Gastroesophageal sphincter (tissue), 4 donors: ENCODE results near the gene NFASC. TPM values are rescaled to one million over a fixed set of nuclear protein-coding genes. Genes with fewer than 3 reads are reported as not detected.

Experiments used
- ATAC-seq: fragments of 150-250 bp; one replicate; pipeline ENCODE4 v1.9.1; 2016; ENCODE audit warnings: mild to moderate bottlenecking, moderate library complexity
- H3K27ac ChIP-seq, 4 donors: fragments of 200-600 bp; sonication (generic) in 3 of 4; 1 replicate in 3 of 4; 2 replicates in 1 of 4; pipeline ENCODE4 v1.5.1; 2016 to 2019
- H3K27me3 ChIP-seq: fragments of 200-600 bp; sonication (generic); one replicate; pipeline ENCODE4 v1.5.1; 2019
- H3K36me3 ChIP-seq, 2 donors: fragments of 200-600 bp; sonication (generic); one replicate each; pipeline ENCODE4 v1.5.1; 2019; ENCODE audit warnings: control low read depth in 1 of 2
- H3K4me1 ChIP-seq, 3 donors: fragments of 200-600 bp; sonication (generic); 1 replicate in 2 of 3; 2 replicates in 1 of 3; pipeline ENCODE4 v1.5.1; 2016 to 2019; ENCODE audit warnings: control low read depth in 2 of 3
- H3K4me3 ChIP-seq, 2 donors: fragments of 200-600 bp; sonication (generic); one replicate each; pipeline ENCODE4 v1.5.1; 2019; ENCODE audit warnings: mild to moderate bottlenecking in 1 of 2, moderate library complexity in 1 of 2
- H3K9me3 ChIP-seq, 3 donors: fragments of 200-600 bp; sonication (generic); one replicate each; pipeline ENCODE4 v1.5.1; 2017 to 2019; ENCODE audit warnings: control low read depth in 2 of 3
- CTCF ChIP-seq, 4 experiments: fragments of 200-600 bp in 2 of 4; fragments of 450-650 bp in 2 of 4; sonication (generic) in 1 of 4; IDR thresholded peaks; one replicate each; pipeline ENCODE4 v1.5.1; 2017 to 2019; ENCODE audit warnings: antibody characterized with exemption in 4 of 4, mild to moderate bottlenecking in 2 of 4, moderate library complexity in 2 of 4
- EP300 ChIP-seq: sonication (generic); formaldehyde crosslinking; IDR thresholded peaks from one replicate; pipeline ENCODE4 v1.6.1; 2017; ENCODE audit warnings: antibody characterized with exemption, mild to moderate bottlenecking
- POLR2A ChIP-seq, 2 donors: fragments of 450-650 bp; IDR thresholded peaks; one replicate each; pipeline ENCODE4 v1.6.1; 2017; ENCODE audit warnings: antibody characterized with exemption in 2 of 2, mild to moderate bottlenecking in 2 of 2, moderate library complexity in 1 of 2
- POLR2AphosphoS5 ChIP-seq: sonication (generic); formaldehyde crosslinking; IDR thresholded peaks from one replicate; pipeline ENCODE4 v1.6.1; 2017; ENCODE audit warnings: antibody characterized with exemption
- WGBS, 2 donors: methylation state at CpG; one replicate each; pipeline ENCODE4 v1.1.5; 2018; ENCODE audit warnings: low coverage in 1 of 2; 5-methylcytosine and 5-hydroxymethylcytosine counted together
- total RNA-seq, 4 donors: library from RNA; depleted of rRNA; stranded (reverse); fragments of >200 nt; gene quantifications; one replicate each; pipeline ENCODE4 v1.1.0, GENCODE V29; 2016

NFASC gene
- 100 to 1,000 TPM in 1 of 4 donors, 10 to 100 TPM in 3; 39.0 to 121 (median 54.5) TPM for total RNA-seq

GRCh38 chr1:204870160-204870912 is at the start of gene NFASC:
Gene NFASC, plus strand, starts transcription at chr1:204870862. Its CDS starts 73,454 bp downstream, at chr1:204944316.
- peaks cover 0 to 90% (median 42%) of the 10 kb centered on the region in 3 donors for H3K4me1 ChIP-seq
- peak within 1 kb of the TSS in 3 of 4 donors; percentile 53 to 70 (median 69) for H3K27ac ChIP-seq
- WGBS, 2 donors = 86 to 94% methylated on average over 4 to 14 of the region's 19 CpGs
- H3K27me3 ChIP-seq = no peaks in the 10 kb centered on the region
- no peak for ATAC-seq
- no peaks in the 10 kb centered on the region for H3K9me3 ChIP-seq
- no peaks in the 10 kb centered on the region for H3K36me3 ChIP-seq
- no peak within 1 kb of the TSS for H3K4me3 ChIP-seq
- TF ChIP-seq EP300 (no peak), POLR2A (IDR thresholded peaks at IDR 0.05) (no peak), POLR2AphosphoS5 (no peak), CTCF (IDR thresholded peaks at IDR 0.05) (no peak)

- Histone ChIP-seq H3K9me3 (no peaks in the 10 kb centered on the region), H3K27me3 (no peaks in the 10 kb centered on the region), H3K4me1 (peaks cover 7 to 45% (median 22%) of the 10 kb centered on the region in 3 donors), H3K36me3 (no peaks in the 10 kb centered on the region), H3K4me3 (no peak overlapping the region), H3K27ac (peak overlapping the region; percentile 60 to 90 (median 80))
- WGBS, 2 donors = 7% methylated on average over 5 of the region's 5 CpGs
- ATAC-seq = peak; percentile 32
- no peak for TF ChIP-seq CTCF (IDR thresholded peaks at IDR 0.05)
- TF ChIP-seq POLR2A (IDR thresholded peaks at IDR 0.05) = no peak
- no peak for TF ChIP-seq EP300
- peak; percentile 14 for TF ChIP-seq POLR2AphosphoS5
These were observed 49.2 kb upstream of the NFASC start for GRCh38 chr1:204821476-204821875.

- Histone ChIP-seq H3K9me3 (no peaks in the 10 kb centered on the region), H3K27me3 (no peaks in the 10 kb centered on the region), H3K27ac (peak overlapping the region; percentile 60 to 90 (median 80)), H3K4me3 (no peak overlapping the region), H3K4me1 (peaks cover 7 to 45% (median 22%) of the 10 kb centered on the region in 3 donors), H3K36me3 (no peaks in the 10 kb centered on the region)
- no peak for ATAC-seq
- 53 to 67% methylated on average over 4 of the region's 4 CpGs for WGBS, 2 donors
- TF ChIP-seq POLR2A (IDR thresholded peaks at IDR 0.05) = no peak
- TF ChIP-seq CTCF (IDR thresholded peaks at IDR 0.05) = peak in 1 of 4 experiments; percentile 10
- no peak for TF ChIP-seq EP300
- TF ChIP-seq POLR2AphosphoS5 = no peak
These were observed 48.7 kb upstream of the NFASC start for GRCh38 chr1:204821924-204822323.

- TF ChIP-seq POLR2AphosphoS5 (no peak), CTCF (IDR thresholded peaks at IDR 0.05) (peak in 1 of 4 experiments; percentile 21), EP300 (no peak), POLR2A (IDR thresholded peaks at IDR 0.05) (no peak)
- Histone ChIP-seq H3K27ac (peak overlapping the region in 1 of 4 donors; percentile 94), H3K4me1 (peaks cover 2 to 55% (median 18%) of the 10 kb centered on the region in 3 donors), H3K27me3 (no peaks in the 10 kb centered on the region), H3K4me3 (no peak overlapping the region), H3K36me3 (no peaks in the 10 kb centered on the region), H3K9me3 (no peaks in the 10 kb centered on the region)
- 0 to 63% methylated on average over 1 to 4 of the region's 4 CpGs for whole genome bisulfite sequencing, 2 donors
- no peak for ATAC-seq
These were observed 43.7 kb upstream of the NFASC start for GRCh38 chr1:204826970-204827369.
